Mucosa of descending colon (tissue), 3 donors: ENCODE results near the gene POR. TPM values are rescaled to one million over a fixed set of nuclear protein-coding genes. Genes with fewer than 3 reads are reported as not detected.
"Not testable (repeated sequence)": the region's sequence is repeated elsewhere in the genome, so short reads cannot be mapped to it uniquely, and the experiment has no call there.

Experiments used
- ATAC-seq: fragments of 200-7000 bp; cut with Tn5 transposase; one replicate; pipeline ENCODE4 v1.9.1; 2020; ENCODE audit warnings: mild to moderate bottlenecking, moderate library complexity
- DNase-seq, 3 donors: peaks; one replicate each; pipeline ENCODE4 v3.0.0-alpha.2; 2020
- H3K36me3 ChIP-seq: fragments of 200-600 bp; one replicate; pipeline ENCODE4 v1.8.0; 2021; ENCODE audit warnings: low read depth, mild to moderate bottlenecking
- H3K4me1 ChIP-seq: fragments of 200-600 bp; one replicate; pipeline ENCODE4 v1.8.0; 2021; ENCODE audit warnings: low read depth, mild to moderate bottlenecking
- H3K4me3 ChIP-seq: fragments of 200-600 bp; one replicate; pipeline ENCODE4 v1.8.0; 2021; ENCODE audit warnings: mild to moderate bottlenecking
- H3K9me3 ChIP-seq: fragments of 200-600 bp; one replicate; pipeline ENCODE4 v1.8.0; 2021; ENCODE audit warnings: mild to moderate bottlenecking
- intact Hi-C, 2 donors: fragments of 100-400 bp; cut with DNase I in 1 of 2; cut with micrococcal nuclease in 1 of 2; formaldehyde crosslinking; loops; one replicate each; pipeline versions ENCODE4 v1.11.0 to v1.11.1; 2022; cut with DNase I, micrococcal nuclease
- total RNA-seq, 3 donors: library from RNA; stranded (reverse); fragmentation: NEBNext Ultra II Directional in 2 of 3; extraction: Animal tissue kit (Norgen Biotek cat#: 25700) in 2 of 3; gene quantifications; one replicate each; pipeline versions ENCODE4 v1.2.1 to v1.2.4, GENCODE V29; 2021 to 2023
- TF ChIP-seq, protein P1 (sequence below): fragments of 200-600 bp; IDR thresholded peaks from one replicate; pipeline ENCODE4 v1.8.0; 2022; ENCODE audit warnings: antibody characterized with exemption, mild to moderate bottlenecking
- donor health status: DM: no; HTN: no; CAD: no; lungs with moderate emphysema.
- donor health status: DM: no; HTN: no; CAD: no.
- donor health status: DM: no; HTN: yes; CAD: no.

Gene POR
- total RNA-seq, 3 donors from 2014 or later, result 76.4 to 122 (median 118) TPM

DNA sequence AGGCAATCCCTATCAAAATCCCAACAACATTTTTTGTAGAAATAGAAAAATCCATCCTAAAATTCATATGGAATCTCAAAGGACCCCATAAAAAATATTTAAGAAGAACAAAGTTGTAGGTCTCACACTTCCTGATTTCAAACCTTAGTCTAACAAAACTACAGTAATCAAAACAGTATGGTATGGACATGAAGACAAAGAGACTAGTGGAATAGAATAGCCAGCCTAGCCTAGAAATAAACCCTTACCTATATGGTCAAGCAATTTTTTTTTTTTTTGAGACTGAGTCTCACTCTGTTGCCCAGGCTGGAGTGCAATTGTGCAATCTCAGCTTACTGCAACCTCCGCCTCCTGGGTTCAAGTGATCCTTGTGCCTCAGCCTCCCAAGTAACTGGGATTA is 83.1 kb downstream of the POR start:
- no peak for DNase-seq
- Histone ChIP-seq H3K4me3 (no peak overlapping the region), H3K36me3 (peaks cover 2% of the 10 kb centered on the region), H3K4me1 (peaks cover 13% of the 10 kb centered on the region), H3K9me3 (no peaks in the 10 kb centered on the region)
- intact Hi-C loops, result no loop called here
- TF ChIP-seq, protein P1, sequence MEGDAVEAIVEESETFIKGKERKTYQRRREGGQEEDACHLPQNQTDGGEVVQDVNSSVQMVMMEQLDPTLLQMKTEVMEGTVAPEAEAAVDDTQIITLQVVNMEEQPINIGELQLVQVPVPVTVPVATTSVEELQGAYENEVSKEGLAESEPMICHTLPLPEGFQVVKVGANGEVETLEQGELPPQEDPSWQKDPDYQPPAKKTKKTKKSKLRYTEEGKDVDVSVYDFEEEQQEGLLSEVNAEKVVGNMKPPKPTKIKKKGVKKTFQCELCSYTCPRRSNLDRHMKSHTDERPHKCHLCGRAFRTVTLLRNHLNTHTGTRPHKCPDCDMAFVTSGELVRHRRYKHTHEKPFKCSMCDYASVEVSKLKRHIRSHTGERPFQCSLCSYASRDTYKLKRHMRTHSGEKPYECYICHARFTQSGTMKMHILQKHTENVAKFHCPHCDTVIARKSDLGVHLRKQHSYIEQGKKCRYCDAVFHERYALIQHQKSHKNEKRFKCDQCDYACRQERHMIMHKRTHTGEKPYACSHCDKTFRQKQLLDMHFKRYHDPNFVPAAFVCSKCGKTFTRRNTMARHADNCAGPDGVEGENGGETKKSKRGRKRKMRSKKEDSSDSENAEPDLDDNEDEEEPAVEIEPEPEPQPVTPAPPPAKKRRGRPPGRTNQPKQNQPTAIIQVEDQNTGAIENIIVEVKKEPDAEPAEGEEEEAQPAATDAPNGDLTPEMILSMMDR, result no peak
- ATAC-seq, result no peak

DNA sequence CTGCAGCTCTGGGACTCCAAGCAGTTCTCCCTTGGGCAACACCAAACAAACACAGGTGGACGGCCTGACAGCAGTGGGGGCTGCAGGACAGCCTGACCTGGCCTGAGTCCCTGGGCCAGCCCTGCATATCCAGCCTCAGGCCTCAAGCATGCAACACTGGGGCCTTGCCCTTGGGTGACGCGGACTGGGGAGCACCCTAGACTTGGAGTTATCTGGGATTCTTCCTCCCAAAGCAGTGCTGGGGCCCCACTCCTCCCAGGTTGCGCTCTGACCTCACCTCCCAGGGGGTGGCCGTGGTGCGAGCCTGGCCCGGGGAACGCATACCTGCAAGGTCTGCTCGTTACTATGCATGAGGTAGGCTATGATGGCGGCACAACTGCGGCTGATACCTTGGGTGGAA is 85.6 kb downstream of the POR start:
- ATAC-seq (no peak), DNase-seq (no peak)
- intact Hi-C loops, result no loop called here
- Histone ChIP-seq H3K4me3 (no peak overlapping the region), H3K36me3 (peaks cover 2% of the 10 kb centered on the region), H3K4me1 (no peaks in the 10 kb centered on the region), H3K9me3 (no peaks in the 10 kb centered on the region)
- TF ChIP-seq, protein P1, result no peak

DNA sequence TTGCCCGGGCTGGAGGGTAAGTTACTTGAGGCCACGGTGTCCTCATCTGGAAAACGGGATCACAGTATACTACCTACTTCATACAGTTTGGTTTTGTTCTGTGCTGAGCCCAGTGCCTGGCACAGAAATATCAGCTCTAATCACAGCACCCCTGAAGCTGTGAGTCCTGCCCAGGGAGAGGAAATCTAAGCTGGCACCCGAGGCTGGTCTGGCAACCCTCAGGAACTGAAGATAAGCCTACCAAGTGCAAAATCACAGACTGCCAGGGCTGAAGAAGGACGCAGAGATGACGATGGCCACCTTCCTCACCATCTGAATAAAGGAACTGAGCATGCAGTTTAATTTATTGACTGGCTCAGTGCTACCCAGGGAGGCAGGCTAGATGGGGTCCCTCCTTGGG is 87.2 kb downstream of the POR start:
- ATAC-seq, result no peak
- DNase-seq, result no peak
- H3K36me3 ChIP-seq, result peaks cover 2% of the 10 kb centered on the region
- no peaks in the 10 kb centered on the region for H3K9me3 ChIP-seq
- TF ChIP-seq, protein P1, result no peak
- H3K4me1 ChIP-seq, result no peaks in the 10 kb centered on the region
- intact Hi-C loops, result no loop called here
- H3K4me3 ChIP-seq, result no peak overlapping the region

DNA sequence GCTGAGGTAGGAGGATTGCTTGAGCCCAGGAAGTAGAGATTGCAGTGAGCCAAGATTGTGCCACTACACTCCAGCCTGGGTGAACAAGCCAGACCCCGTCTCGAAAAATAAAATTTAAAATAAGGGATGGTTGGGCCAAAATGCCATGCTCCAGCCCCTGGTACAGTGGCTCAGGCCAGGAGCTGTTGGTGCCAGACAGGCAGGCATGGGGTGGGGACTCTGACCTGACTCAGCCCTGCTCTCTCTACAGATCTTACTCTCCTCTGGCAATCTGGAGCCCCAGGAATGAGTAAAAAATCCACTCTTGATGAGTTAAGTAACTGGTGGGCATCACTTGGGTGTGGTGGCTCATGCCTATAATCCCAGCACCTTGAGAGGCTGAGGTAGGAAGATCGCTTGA is 87.9 kb downstream of the POR start:
- no peak for DNase-seq
- TF ChIP-seq, protein P1, result no peak
- Histone ChIP-seq H3K9me3 (no peaks in the 10 kb centered on the region), H3K4me3 (no peak overlapping the region), H3K36me3 (peaks cover 2% of the 10 kb centered on the region), H3K4me1 (no peaks in the 10 kb centered on the region)
- ATAC-seq, result no peak
- intact Hi-C loops, result no loop called here

DNA sequence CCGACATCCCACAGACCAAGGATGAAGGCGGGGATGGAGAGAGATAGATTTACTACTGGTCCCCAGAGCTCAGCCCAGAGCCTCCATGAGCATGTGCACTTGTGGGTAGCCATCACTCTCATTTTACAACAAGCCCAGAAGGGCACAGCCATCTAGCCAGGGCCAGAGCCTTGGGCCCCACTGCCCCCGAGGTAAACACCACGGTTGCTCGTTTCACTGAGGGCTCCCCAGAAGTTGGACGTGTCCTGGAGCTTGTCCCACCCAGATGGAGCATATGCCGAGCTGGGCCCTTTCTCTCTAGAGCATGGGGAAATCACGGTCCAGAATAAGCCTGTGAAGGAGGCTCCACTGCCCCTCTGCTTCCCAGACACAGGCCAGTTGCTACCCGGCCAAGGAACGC is 88.4 kb downstream of the POR start:
- intact Hi-C loops, result no loop called here
- Histone ChIP-seq H3K9me3 (no peaks in the 10 kb centered on the region), H3K36me3 (peaks cover 2% of the 10 kb centered on the region), H3K4me3 (no peak overlapping the region), H3K4me1 (no peaks in the 10 kb centered on the region)
- TF ChIP-seq, protein P1, result no peak
- ATAC-seq (no peak), DNase-seq (no peak)

DNA sequence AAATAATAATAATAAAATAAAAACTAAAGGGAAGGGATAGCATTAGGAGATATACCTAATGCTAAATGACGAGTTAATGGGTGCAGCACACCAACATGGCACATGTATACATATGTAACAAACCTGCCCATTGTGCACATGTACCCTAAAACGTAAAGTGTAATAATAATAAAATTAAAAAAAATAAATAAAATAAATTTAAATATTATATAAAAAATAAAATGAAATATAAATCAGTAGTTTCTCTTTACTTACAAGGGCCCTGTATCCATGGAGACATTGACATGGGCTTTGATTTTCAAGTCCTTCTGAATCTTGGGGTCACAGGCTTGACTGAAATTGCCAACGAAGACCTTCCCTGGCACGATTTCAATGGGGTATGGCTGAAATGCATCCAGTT is 90.0 kb downstream of the POR start:
- H3K36me3 ChIP-seq, ATAC-seq, H3K9me3 ChIP-seq, H3K4me1 ChIP-seq, intact Hi-C loops, H3K4me3 ChIP-seq, DNase-seq: not testable (repeated sequence)
